Adipose tissue (tissue), 3 donors: ENCODE data around the gene GORASP2. TPM values are rescaled to one million over a fixed set of nuclear protein-coding genes. Genes with fewer than 3 reads are reported as not detected.

Source experiments
- H3K27ac ChIP-seq: one replicate; pipeline ENCODE4 v1.5.1; 2013; ENCODE audit warnings: low read depth, low read length
- WGBS, 3 donors: extraction: QIAGEN DNeasy Blood & Tissue Kit; methylation state at CpG; one replicate each; pipeline ENCODE4 v1.1.7; 2013; 5-methylcytosine and 5-hydroxymethylcytosine counted together
- polyA plus RNA-seq, 3 donors: library from polyadenylated mRNA; stranded (reverse); fragments of 200-250 nt; gene quantifications; one replicate each; pipeline ENCODE4 v1.2.3, GENCODE V29; 2013
- donor health status: healthy with polysubstance abuse.
- donor health status: Bipolar disorder and iron deficiency.
- donor health status: healthy.

GORASP2 gene
- polyA plus RNA-seq, 3 donors, result 30.0 to 43.8 (median 41.4) TPM

DNA sequence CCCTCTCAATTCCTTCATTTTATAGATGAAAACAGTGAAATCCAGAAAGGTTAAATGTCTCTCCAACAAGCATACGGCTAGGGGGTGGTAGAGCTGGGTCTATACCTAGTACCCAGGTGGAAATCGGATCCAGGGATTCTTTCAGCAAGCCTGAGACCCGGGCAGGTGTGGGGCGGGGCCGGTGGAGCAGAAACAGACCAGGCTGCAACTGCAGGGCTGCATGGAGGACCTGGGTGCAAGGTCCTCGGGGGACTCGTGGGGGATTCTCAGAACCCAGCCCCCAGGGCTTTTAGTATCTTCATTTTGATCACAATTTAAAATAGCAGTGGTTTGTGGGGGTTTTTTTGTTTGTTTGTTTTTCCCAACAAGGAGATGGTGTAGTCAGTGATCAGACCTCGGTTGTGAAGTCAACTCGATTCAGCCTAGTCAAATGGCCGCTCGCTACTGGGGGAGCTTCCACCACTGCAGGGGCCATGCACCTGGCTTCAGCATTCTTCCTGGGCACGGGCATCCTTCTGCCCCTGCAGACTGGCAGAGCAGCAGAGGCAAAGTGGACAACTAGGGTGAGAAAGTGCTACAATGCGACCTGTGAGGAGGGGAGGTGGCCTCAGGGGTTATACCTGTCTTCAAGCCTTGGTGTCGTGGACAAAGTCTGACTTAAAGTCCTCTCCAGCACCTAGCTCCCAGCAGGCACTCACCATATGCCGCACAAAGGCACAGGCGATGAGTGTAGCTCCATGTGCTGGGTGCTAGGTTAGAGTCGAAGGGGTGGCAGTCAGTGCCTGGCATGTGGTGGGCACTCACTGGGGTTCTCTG lies 46.3 kb downstream of the GORASP2 start:
- WGBS, 3 donors, result 79 to 92% (median 90%) methylated on average over 17 of the region's 17 CpGs
- H3K27ac ChIP-seq, result no peak overlapping the region

DNA sequence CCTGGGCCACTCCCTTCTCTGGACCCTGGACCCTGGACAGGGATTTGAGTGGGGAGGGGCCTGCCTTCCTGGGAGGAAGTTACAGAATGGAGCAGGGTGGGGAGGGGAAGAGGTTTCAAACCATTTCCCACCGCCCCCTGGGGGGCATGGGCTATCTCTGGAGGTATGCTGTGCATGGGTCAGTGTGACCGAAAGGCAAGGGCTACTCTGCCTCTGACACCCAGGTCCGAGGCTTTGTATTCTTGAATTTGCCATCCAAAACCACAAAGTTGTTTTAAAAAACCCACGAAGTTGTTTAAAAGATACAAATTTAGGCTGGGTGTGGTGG lies 46.9 kb downstream of the GORASP2 start:
- WGBS, 3 donors, result 75 to 82% (median 77%) methylated on average over 4 of the region's 4 CpGs
- H3K27ac ChIP-seq, result no peak overlapping the region

DNA sequence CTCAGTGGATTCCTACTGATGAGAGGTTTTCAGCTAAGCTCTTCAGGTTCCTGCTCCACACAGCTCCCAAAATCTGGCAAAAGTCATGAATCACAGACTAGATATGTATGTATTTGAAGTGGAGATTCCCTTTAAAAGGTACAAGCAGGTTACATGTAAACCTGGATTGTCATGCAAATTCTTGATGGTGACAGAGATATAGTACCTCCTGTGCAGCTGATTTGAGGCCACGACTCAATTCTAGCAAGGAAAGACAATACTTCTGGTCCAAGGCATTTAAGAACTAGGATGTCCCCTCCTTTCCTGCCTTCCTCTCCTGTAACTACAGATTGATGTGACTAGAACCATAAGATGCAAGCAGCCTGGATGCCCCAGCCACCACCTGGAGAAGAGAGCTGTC lies 55.0 kb downstream of the GORASP2 start:
- no peak overlapping the region for H3K27ac ChIP-seq
- WGBS, 3 donors, result 22 to 53% (median 42%) methylated on average over 1 of the region's 1 CpG

DNA sequence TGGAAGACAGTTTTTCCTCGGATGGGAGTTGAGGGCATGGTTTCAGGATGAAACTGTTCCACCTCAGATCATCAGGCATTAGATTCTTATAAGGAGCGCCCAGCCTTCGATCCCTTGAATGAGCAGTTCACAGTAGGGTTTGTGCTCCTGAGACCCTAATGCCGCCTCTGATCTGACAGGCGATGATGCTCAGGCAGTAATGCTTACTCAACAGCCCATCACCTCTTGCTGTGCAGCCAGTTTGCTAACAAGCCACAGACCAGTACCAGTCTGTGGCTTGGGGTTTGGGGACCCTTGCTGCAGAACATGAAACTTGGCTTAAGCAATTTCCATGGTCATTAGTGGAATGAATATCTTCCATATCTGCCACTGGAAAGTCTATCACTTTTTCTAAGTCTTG lies 56.4 kb downstream of the GORASP2 start:
- WGBS, 3 donors, result 91 to 93% (median 92%) methylated on average over 5 of the region's 5 CpGs
- no peak overlapping the region for H3K27ac ChIP-seq

DNA sequence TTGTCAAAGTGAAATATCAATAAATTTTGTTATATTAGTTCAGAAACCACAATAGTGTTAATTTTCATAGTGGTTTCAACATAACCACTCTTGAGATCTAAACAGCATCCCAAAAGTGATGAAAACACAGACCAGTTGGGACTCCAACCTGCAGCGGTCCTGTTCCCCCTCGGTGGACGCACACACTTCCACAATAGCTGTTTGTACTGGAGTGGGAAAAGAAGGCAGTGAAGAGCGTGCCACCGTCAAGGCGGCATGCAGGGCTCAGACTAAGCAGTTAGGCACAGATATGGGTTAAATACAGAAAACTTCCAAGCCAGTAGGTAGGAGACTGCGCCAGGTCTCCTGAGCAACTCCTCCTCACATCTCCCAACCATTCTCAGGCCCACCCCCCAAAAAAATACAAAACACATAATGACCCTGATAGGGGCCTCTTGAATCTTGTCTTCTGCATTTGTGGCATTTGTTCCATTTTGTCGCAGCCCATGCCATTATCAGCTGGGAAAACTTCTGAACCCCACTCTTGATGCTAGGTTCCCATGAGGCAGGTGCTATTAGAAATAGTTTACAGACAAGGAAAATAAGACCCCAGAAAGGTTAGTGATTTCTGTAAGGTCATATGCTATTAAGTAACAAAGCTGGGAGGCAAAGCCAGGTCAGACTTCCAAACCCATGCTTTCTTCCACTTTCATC lies 57.7 kb downstream of the GORASP2 start:
- H3K27ac ChIP-seq, result no peak overlapping the region
- WGBS, 3 donors, result 95 to 97% (median 97%) methylated on average over 8 of the region's 8 CpGs

DNA sequence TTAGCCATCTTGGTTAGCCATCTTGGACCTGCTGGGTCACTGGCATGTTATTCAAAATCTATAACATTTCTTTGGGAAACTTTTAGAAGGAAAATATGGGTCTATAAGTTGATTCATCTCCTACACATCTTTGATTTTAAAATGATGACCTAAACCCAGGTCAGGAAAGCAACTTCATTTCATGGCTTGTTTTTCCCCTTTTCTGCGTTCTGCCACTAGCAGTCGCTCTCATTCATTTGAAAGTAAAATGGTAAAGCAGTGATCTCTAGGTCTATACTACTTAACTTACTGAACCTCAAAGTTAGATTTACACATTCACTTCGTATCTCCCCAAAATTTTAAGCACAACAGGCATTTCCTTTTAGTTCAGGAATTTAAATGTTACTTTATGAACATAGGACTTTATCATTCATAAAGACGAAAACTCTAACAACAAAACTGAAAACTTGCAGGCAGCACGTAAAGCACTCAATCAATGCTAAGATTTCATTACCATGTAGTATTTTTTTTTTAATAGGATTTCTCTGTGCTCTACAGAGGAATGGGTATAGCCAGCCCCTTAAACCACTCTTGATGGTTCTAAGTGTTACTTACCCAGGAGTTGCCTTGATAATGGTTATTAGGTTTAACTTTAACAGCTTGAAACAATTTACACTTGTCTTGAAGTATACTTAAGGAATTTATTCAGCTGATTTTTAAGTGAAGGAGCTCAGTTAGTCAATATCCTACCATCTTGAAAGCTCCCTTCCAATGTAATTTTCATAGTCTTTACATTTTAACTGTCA lies 62.5 kb downstream of the GORASP2 start:
- WGBS, 3 donors, result 93 to 96% (median 95%) methylated on average over 5 of the region's 5 CpGs
- H3K27ac ChIP-seq, result no peak overlapping the region

DNA sequence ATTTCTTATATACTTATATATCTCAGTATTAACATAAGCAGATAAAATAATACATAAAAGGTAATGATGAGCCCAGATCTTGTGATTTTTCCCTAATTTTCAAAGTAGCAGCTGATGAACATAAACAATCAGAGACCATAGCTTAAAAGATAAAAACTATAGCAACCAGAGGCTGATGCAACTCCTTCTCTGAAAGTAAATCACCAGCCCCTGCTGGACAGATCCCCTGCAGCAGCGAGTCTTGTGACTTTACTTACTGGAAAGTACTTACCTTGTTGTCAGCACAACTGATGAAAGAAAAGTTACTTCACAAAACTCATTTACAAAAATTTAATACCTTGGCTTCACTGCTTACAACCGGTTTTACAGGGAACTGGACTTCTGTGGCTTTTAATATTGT lies 67.3 kb downstream of the GORASP2 start:
- H3K27ac ChIP-seq, result no peak overlapping the region
- 96 to 99% (median 98%) methylated on average over 2 of the region's 2 CpGs for WGBS, 3 donors

DNA sequence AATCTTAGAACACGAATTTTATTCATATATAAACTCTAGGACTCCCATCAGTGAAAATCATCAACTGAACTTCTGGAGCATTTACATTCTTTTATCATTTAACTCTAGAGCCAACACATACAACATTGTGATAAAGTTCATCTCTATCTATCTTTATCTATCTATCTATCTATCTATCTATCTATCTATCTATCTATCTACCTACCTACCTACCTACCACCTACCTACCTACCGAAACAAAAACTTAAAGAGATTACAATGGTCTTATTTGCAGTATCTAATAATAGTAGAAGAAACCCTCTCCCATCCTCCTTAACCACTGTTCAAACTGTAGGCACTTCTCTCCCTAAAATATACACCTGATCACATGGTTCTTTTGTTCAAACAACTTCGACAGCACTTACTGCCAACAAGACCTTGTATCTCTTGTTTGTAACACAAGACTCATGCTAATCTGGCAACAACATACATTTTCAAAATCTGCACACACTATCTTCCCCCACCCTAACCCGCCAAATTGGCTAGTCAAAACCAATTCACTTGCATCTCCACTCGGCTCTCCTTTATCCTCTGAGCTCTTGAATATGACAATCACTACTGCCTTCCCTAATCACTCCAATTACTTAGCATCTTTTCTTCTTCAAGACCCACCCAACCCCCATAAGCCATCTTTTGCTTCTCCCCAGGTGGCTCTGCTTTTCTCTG lies 69.0 kb downstream of the GORASP2 start:
- no peak overlapping the region for H3K27ac ChIP-seq
- WGBS, 3 donors, result 67 to 95% (median 85%) methylated on average over 5 of the region's 5 CpGs

DNA sequence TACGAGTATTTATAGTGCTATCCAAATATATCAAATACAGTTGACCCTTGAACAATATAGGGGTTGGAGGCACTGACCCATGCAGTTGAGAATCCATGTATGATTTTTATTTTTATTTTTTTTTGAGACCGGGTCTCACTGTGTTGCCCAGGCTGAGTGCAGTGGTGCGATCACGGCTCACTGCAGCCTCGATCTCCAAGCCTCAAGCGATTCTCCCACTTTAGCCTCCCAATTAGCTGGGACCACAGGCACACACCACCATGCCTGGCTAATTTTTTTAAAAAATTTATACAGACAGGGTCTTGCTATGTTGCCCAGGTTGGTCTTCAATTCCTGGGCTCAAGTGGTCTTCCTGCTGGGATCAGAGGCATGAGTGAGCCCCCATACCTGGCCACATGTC lies 70.6 kb downstream of the GORASP2 start:
- no peak overlapping the region for H3K27ac ChIP-seq
- 91 to 99% (median 99%) methylated on average over 6 of the region's 6 CpGs for WGBS, 3 donors

DNA sequence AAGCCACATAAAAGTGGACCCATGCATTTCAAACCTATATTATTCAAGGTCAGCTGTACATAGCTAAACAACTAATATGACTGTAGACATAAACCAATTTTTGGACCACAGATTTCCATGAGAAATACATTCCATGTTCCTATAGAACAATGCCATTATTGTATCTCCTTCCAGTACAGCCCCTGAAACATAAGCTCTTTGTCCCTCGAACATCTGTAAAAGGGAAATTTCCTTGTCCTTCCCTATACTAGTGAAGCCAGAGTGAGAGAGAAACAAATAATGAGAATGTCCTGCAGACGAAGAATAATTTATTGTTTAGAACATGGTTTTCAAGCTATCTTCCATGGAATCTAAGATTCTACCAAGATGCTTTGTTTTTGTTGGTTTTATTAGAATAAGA lies 75.3 kb downstream of the GORASP2 start:
- H3K27ac ChIP-seq, result no peak overlapping the region
- 90 to 98% (median 98%) methylated on average over 2 of the region's 2 CpGs for WGBS, 3 donors

DNA sequence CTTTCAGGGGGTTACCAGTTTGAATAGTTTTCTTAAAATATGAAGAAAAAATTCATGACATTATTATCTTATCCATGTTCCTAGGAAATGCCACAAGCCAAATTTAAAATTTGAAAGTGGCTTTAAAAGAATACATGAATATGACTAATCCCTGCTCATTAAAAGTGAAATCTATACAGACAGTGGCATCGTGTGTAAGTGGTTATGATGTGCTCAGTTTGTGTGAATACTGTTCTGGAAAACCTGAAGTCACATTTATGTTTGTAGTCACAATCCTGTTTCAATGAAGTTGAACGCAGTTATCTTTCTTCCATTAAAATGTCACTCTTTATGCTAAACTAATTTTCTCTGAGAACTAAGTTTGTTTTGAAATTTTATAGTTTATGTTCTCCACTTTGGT lies 75.8 kb downstream of the GORASP2 start:
- no peak overlapping the region for H3K27ac ChIP-seq
- WGBS, 3 donors, result 87 to 95% (median 88%) methylated on average over 2 of the region's 2 CpGs

DNA sequence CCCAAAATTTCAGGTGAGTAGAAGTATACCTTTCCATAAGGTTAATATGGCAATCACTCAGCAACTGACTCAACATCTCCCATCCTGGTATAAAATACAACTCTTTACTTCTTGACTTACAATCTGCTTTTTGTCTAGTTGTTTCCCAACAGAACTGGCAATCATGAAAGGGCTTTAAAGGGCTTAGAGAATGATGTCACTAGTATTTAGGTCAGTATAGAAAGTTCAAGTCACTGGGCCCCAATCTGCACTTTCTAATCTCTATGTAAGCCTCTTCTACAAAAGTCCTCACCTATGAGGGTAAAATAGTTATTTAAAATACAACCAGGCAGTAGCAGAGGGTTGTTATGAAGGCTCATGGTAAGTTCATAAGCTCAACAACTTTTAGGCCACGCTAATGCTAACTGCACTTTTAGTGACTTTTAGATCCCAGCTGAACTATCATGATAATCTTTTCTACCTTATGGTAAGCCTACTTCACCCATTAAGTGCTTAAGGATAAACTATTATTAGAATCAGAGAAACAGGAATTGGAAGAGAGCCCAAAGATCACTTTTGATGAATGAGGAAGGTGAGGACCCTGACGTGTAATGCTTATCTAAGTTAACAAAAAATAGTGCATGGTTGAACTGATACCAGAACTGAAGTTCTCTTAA lies 79.6 kb downstream of the GORASP2 start:
- H3K27ac ChIP-seq, result no peak overlapping the region
- WGBS, 3 donors, result 63 to 75% (median 69%) methylated on average over 2 of the region's 2 CpGs

DNA sequence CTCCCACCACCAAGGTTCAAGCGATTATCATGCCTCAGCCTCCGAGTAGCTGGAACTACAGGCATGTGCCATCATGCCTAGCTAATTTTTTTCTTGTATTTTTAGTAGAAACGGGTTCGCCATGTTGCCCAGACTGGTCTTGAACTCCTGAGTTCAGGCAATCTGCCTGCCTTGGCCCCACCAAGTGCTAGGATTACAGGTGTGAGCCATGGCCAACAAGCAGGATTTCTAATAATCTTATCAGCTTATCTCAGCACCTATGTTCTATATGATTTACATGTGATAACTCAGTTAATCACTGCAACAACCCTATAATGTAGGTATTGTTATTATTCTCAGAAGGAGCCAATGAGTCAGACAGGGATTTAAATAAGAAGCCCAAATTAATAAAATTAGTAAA lies 80.3 kb downstream of the GORASP2 start:
- H3K27ac ChIP-seq, result no peak overlapping the region
- WGBS, 3 donors, result 97 to 99% (median 97%) methylated on average over 4 of the region's 4 CpGs

DNA sequence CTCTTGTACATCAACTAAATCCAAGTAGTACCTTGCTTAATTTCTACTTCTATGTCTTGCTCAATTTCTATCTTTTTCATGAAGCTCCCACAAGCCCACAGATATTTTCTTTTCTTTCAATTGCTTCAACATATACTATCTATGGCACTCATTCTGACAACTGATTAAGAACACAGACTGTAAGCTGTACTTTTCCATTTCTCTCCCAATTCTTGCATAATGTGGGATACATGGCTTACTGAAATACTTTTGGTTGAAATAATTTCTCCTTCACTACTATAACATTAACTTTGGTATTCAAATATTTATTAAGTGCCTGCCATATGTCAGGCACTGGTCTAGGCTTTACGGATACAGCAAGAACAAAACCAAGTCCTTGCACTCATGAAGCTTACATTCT lies 84.8 kb downstream of the GORASP2 start:
- H3K27ac ChIP-seq, result no peak overlapping the region
- WGBS, 3 donors, result 43 to 100% (median 98%) methylated on average over 1 of the region's 1 CpG

DNA sequence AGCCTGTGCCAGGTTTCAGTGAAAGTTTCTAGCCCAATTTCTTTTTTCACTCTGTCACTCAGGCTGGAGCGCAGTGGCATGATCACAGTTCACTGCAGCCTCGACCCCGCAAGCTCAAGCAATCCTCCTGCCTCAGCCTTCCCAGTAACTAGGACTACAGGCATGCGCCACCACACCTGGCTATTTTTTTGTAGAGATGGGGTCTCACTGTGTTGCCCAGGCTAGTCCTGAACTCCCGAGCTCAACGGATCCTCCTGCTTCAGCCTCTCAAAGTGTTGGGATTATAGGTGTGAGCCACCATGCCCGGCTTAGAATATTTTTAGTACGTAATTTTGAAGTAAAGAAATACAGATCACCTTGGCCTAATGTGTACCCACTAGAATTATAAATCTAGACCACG lies 87.1 kb downstream of the GORASP2 start:
- 97 to 99% (median 99%) methylated on average over 9 of the region's 9 CpGs for WGBS, 3 donors
- H3K27ac ChIP-seq, result no peak overlapping the region
